COLO829 (cell line): ENCODE data around the gene AFF3.
"Not testable (repeated sequence)": the region's sequence is repeated elsewhere in the genome, so short reads cannot be mapped to it uniquely, and the experiment has no call there.

Source experiments
- DNase-seq: peaks from one replicate; pipeline ENCODE4 v3.0.0; 2012; ENCODE audit warnings: low spot score

Gene AFF3

GRCh38 chr2:99784946-99785345 lies 357.4 kb downstream of the AFF3 start:
- DNase-seq, result no peak

GRCh38 chr2:99784282-99784681 lies 358.1 kb downstream of the AFF3 start:
- DNase-seq, result no peak

GRCh38 chr2:99780276-99780675 lies 362.1 kb downstream of the AFF3 start:
- DNase-seq, result no peak

GRCh38 chr2:99779276-99779675 lies 363.1 kb downstream of the AFF3 start:
- DNase-seq, result no peak

- DNase-seq, result no peak
Measured at GRCh38 chr2:99777656-99778290, 364.6 kb downstream of the AFF3 start.

- DNase-seq, result no peak
Measured at GRCh38 chr2:99776906-99777646, 365.3 kb downstream of the AFF3 start.

- no peak for DNase-seq
Measured at GRCh38 chr2:99776206-99776905, 366.0 kb downstream of the AFF3 start.

GRCh38 chr2:99775585-99775984 lies 366.8 kb downstream of the AFF3 start:
- no peak for DNase-seq

GRCh38 chr2:99773642-99774041 lies 368.7 kb downstream of the AFF3 start:
- not testable (repeated sequence) for DNase-seq

GRCh38 chr2:99772591-99773331 lies 369.6 kb downstream of the AFF3 start:
- DNase-seq, result no peak

- DNase-seq, result no peak
Measured at GRCh38 chr2:99771681-99772333, 370.6 kb downstream of the AFF3 start.

GRCh38 chr2:99770876-99771275 lies 371.5 kb downstream of the AFF3 start:
- no peak for DNase-seq

GRCh38 chr2:99765731-99766318 lies 376.6 kb downstream of the AFF3 start:
- DNase-seq, result no peak

GRCh38 chr2:99763764-99764163 lies 378.6 kb downstream of the AFF3 start:
- no peak for DNase-seq

- DNase-seq, result no peak
Measured at GRCh38 chr2:99762714-99763113, 379.7 kb downstream of the AFF3 start.

- no peak for DNase-seq
Measured at GRCh38 chr2:99757611-99758114, 384.7 kb downstream of the AFF3 start.

GRCh38 chr2:99756059-99756458 lies 386.3 kb downstream of the AFF3 start:
- no peak for DNase-seq

GRCh38 chr2:99754210-99754609 lies 388.2 kb downstream of the AFF3 start:
- no peak for DNase-seq

- no peak for DNase-seq
Measured at GRCh38 chr2:99753505-99753904, 388.9 kb downstream of the AFF3 start.

GRCh38 chr2:99748344-99748743 lies 394.0 kb downstream of the AFF3 start:
- no peak for DNase-seq

- no peak for DNase-seq
Measured at GRCh38 chr2:99747842-99748241, 394.5 kb downstream of the AFF3 start.
